Eye (tissue), 1 donor: Measurements from ENCODE around the gene MAN2B1.

Source experiments
- DNase-seq: peaks from one replicate; pipeline ENCODE4 v3.0.0-alpha.2; 2015

MAN2B1 gene

GRCh38 chr19:12610540-12611360 lies 55.8 kb downstream of the MAN2B1 start, which contains the start of the genes ZNF490 and ZNF791:
TSS of gene ZNF490 (minus strand) at chr19:12610813. CDS start at chr19:12610680, 133 bp downstream.
TSS of gene ZNF791 (plus strand) at chr19:12610920. CDS start at chr19:12611080, 160 bp downstream.
- peak; percentile 100 for DNase-seq

DNA sequence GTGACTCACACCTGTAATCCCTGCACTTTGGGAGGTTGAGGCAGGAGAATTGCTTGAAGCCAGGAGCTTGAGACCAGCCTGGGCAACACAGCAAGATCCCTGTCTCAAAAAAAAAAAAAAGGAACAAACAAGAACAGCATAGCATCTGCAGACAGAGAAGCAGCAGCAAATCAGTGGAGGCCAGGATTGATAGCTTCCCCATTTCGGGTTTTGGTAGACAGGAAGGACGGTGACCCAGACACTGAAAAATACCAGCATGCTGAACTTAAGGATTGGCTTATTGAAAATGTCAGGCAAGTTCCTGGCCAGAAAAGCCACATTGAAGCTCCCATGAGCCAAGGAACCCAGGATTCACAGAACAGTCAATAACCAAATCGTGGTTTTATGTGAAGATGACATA lies 58.9 kb downstream of the MAN2B1 start:
- no peak for DNase-seq

DNA sequence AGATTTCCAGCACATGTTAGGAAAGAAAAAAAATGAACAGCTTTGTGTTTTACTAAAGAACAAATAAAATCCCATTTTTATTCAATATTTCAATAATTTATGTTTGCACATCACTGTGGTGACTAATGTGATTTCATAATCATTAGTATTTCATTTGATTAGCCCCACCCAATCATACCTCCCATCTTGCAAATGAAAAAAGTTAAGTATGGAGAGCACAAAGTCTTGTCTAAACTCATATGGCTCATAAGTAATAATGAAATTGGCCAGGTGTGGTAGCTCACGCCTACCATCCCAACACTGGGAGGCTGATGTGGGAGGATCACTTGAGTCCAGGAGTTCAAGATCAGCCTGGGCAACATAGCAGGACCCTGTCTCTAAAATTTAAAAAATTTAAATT lies 59.7 kb downstream of the MAN2B1 start:
- DNase-seq = no peak

DNA sequence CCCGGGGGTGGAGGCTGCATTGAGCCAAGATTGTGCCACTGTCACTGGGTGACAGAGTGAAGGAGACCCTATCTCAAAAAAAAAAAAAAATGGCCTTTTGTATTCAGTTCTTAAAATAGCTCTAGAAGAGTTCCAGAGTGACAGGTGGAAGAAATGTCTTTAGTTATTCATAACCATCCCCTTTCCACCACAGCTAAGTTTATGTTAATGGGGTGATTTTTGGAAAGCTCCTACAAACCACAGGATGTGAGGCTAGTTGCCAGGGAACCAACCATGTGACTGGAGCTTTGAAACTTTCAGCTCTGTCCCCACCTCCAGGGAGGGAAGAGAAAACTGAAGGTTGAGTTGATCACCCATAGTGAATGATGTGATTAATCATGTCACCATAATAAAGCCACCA lies 62.8 kb downstream of the MAN2B1 start:
- no peak for DNase-seq

DNA sequence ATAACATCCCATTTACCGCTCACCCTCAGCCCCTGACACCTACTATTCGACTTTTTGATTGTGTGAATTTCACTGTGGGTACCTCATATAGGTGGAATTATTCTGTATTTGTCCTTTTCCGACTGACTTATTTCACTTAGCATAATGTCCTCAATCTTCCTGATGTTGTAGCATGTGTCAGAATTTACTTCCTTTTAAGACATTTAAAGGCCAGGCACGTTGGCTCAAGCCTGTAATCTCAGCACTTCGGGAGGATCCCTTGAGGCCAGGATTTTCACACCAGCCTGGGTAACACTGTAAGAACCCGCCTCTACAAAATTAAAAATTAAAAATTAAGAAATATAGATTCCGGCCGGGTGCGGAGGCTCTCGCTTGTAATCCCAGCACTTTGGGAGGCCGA lies 68.9 kb downstream of the MAN2B1 start:
- no peak for DNase-seq

GRCh38 chr19:12596927-12597548 lies 69.5 kb downstream of the MAN2B1 start:
- peak; percentile 87 for DNase-seq
